ENCODE measurements around the gene POLN.

DNA sequence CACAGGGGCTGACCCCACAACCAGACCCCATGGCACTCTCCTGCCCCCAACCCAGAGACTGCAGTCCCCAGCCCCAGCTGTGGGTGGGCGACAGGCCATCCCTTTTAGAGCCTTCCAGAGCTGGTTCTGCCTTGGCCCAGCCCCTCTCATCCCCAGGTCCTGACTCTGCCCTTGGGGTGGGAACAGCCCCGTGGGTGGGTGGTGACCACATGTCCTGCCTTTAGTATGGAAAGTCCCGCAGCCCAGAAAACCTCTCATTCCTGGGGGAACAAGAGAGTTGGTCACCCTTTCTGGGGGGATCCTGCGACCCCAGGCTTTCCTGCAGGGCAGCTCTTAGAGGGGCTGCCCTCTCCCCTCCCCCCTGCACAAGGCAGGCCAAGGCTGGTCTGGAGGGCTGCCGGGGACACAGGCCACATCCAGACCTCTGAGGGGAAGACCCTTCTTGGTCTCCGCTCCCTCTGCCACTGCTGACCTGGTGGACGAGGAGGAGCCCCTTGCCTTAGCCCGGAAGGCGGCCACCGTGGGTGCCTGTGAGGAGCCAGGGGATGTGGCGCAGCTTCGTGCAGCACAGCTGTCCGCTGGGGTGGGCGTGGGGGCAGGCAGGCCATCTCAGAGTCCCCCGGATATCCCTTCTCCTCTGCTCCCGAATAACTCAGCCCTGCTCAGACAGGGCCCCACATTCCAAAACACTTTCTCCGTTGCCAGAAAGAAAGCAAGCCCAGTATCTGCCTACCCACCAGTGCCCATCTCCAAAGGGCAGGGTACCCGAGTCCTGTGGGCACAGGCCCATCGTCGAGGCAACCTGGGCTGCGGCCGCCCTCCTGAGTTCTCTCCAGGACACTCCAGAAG is 26.7 kb upstream of the POLN start:
- TF ChIP-seq, protein P1, sequence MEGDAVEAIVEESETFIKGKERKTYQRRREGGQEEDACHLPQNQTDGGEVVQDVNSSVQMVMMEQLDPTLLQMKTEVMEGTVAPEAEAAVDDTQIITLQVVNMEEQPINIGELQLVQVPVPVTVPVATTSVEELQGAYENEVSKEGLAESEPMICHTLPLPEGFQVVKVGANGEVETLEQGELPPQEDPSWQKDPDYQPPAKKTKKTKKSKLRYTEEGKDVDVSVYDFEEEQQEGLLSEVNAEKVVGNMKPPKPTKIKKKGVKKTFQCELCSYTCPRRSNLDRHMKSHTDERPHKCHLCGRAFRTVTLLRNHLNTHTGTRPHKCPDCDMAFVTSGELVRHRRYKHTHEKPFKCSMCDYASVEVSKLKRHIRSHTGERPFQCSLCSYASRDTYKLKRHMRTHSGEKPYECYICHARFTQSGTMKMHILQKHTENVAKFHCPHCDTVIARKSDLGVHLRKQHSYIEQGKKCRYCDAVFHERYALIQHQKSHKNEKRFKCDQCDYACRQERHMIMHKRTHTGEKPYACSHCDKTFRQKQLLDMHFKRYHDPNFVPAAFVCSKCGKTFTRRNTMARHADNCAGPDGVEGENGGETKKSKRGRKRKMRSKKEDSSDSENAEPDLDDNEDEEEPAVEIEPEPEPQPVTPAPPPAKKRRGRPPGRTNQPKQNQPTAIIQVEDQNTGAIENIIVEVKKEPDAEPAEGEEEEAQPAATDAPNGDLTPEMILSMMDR (IDR thresholded peaks at IDR 0.05; ENCODE audit: low read length), result no peak
- TF ChIP-seq EZH2 (IDR thresholded peaks at IDR 0.05; ENCODE audit: borderline replicate concordance, low read length), result no peak
